Measurements from ENCODE around the gene UGT1A9. TPM values are rescaled to one million over a fixed set of nuclear protein-coding genes. Genes with fewer than 3 reads are reported as not detected.

Gene UGT1A9
- total and polyA plus RNA-seq, 2 experiments from 2014 or later = 9.6 to 12.6 TPM

DNA sequence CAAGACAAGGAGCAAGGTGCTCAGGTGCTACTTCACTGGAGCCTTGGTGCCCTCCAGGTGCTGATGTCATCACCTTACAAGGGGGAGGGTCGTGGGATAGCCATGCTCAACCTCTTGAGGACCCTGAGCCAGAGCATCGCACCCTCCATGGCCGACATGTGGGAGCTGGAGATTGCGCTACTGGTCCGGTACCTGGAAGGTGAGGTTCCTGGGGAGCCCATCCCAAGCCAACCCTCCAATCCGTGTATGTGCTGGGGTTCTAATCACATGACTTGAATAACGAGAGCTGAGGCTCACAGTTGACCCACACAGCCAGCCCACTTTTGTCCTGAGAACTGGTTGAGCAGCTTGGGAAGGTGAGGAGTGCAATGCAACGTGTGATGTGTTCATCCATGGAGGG lies 132.3 kb downstream of the UGT1A9 start:
- 68% methylated on average over 8 of the region's 8 CpGs for WGBS (ENCODE audit: low lambda C conversion rate, missing lambda C conversion rate)
- Histone ChIP-seq H3K9me3 (ENCODE audit: low read depth) (no peaks in the 10 kb centered on the region), H3K27ac (no peak overlapping the region), H3K79me2 (no peaks in the 10 kb centered on the region), H3K4me2 (no peak overlapping the region), H3K36me3 (replicated peaks; ENCODE audit: insufficient read depth, low read depth) (no peaks in the 10 kb centered on the region), H2AFZ (no peak overlapping the region), H3K9me2 (replicated peaks; ENCODE audit: insufficient read depth) (no peaks in the 10 kb centered on the region), H3K27me3 (no peaks in the 10 kb centered on the region), H3K4me1 (ENCODE audit: insufficient read depth) (no peaks in the 10 kb centered on the region), H3K4me3 (no peak overlapping the region), H4K20me1 (ENCODE audit: insufficient read depth, poor library complexity, severe bottlenecking) (no peaks in the 10 kb centered on the region)
- TF ChIP-seq EZH2 (IDR thresholded peaks at IDR 0.05; ENCODE audit: borderline replicate concordance) (no peak), EZH2phosphoT487 (IDR thresholded peaks at IDR 0.05; ENCODE audit: low read depth, severe bottlenecking, unreplicated experiment) (no peak)
- TF ChIP-seq, protein P1, sequence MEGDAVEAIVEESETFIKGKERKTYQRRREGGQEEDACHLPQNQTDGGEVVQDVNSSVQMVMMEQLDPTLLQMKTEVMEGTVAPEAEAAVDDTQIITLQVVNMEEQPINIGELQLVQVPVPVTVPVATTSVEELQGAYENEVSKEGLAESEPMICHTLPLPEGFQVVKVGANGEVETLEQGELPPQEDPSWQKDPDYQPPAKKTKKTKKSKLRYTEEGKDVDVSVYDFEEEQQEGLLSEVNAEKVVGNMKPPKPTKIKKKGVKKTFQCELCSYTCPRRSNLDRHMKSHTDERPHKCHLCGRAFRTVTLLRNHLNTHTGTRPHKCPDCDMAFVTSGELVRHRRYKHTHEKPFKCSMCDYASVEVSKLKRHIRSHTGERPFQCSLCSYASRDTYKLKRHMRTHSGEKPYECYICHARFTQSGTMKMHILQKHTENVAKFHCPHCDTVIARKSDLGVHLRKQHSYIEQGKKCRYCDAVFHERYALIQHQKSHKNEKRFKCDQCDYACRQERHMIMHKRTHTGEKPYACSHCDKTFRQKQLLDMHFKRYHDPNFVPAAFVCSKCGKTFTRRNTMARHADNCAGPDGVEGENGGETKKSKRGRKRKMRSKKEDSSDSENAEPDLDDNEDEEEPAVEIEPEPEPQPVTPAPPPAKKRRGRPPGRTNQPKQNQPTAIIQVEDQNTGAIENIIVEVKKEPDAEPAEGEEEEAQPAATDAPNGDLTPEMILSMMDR (IDR thresholded peaks at IDR 0.05; ENCODE audit: poor library complexity) = no peak
- DNase-seq (ENCODE audit: low spot score) = no peak

DNA sequence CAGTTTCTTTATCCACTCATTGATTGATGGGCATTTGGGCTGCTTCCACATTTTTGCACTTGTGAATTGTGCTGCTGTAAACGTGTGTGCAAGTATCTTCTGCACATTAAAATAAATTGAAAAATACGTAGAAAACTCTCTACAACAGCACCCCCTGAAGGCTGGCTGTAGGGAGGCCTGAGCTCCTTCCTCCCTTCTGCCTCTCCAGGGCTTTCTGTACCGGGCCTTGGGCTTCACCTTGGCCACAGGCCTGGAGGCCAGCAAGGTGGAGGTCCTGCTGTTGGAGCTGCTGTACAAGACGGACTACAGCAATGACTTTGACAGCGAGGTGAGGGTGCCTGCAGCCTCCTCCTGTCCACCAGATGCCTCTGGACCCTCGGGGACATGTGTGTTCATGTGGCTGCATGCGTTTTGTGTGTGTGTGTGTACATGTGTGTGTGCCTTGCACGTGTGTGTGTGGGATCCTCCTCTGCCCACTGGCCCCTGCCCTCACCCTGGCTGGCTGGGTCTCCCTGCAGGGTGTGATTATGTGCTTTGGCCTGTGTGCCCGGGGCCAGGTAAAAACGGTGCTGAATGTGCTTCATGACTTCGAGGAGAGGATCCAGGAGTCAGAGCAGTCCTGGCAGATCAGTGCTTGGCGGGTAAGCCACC lies 135.6 kb downstream of the UGT1A9 start:
- H3K4me2 ChIP-seq = no peak overlapping the region
- no peak for DNase-seq (ENCODE audit: low spot score)

DNA sequence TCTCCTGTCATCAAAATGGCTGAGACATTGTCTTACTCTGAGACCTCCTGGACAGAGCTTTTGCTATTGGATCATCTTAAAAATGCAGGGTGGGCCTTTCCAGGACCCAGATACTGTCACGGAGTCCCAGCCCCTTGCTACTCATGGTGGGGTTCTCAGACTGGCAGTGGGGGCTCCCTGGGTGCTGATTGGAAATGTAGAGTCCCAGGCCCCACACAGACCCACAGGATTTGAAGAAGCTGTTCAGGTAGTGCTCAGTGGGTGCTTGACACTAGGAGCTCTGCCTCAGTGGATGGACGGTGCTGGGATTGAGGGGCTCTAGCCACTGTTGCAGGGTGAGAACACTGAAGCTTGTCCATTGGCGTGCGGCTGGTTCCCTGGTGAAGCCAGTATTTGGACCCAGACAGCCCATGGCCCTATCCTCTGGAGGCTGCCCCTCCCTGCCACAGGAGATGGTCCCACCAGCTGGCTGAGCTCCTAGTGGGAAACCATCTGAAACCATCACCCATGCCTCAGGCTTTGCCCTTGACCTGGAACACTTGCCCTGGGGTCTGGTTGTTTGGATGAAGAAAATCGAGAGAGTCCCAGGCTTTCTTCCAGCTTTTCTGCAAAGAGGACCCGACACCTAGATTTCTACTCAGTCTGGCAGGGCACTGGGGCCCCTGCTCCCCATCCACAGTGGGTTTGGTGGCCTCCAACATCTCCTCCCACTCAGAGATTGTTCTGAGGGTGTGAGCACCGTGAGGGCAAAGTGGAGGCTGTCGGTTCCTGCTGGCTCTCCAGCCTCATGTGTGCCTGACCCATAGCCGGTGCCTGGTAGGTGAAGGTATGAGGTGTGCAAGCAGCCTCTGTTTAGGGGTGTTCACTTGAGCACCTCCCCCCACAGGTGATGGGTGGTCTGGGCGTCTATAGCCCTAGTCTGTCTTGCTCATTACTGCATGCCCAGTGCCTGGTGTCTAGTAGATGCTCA lies 136.6 kb downstream of the UGT1A9 start:
- no peak overlapping the region for H3K27ac ChIP-seq
- no peak overlapping the region for H3K4me2 ChIP-seq
- DNase-seq (ENCODE audit: low spot score) = no peak
- H3K79me2 ChIP-seq = no peaks in the 10 kb centered on the region
- 81% methylated on average over 10 of the region's 10 CpGs for WGBS (ENCODE audit: low lambda C conversion rate, missing lambda C conversion rate)
- H3K9me2 ChIP-seq (replicated peaks; ENCODE audit: insufficient read depth) = no peaks in the 10 kb centered on the region
- no peaks in the 10 kb centered on the region for H3K27me3 ChIP-seq
- no peaks in the 10 kb centered on the region for H3K9me3 ChIP-seq (ENCODE audit: low read depth)
- H3K36me3 ChIP-seq (replicated peaks; ENCODE audit: insufficient read depth, low read depth) = no peaks in the 10 kb centered on the region
- TF ChIP-seq EZH2 (IDR thresholded peaks at IDR 0.05; ENCODE audit: borderline replicate concordance) (no peak), EZH2phosphoT487 (IDR thresholded peaks at IDR 0.05; ENCODE audit: low read depth, severe bottlenecking, unreplicated experiment) (no peak)
- TF ChIP-seq, protein P1 (IDR thresholded peaks at IDR 0.05; ENCODE audit: poor library complexity) = no peak
- no peak overlapping the region for H2AFZ ChIP-seq
- H3K4me1 ChIP-seq (ENCODE audit: insufficient read depth) = no peaks in the 10 kb centered on the region
- no peaks in the 10 kb centered on the region for H4K20me1 ChIP-seq (ENCODE audit: insufficient read depth, poor library complexity, severe bottlenecking)
- no peak overlapping the region for H3K4me3 ChIP-seq

More for the DNA sequence above, 135.6 kb downstream of the UGT1A9 start:
- H3K4me1 ChIP-seq (ENCODE audit: insufficient read depth) = no peaks in the 10 kb centered on the region
- H3K9me2 ChIP-seq (replicated peaks; ENCODE audit: insufficient read depth) = no peaks in the 10 kb centered on the region
- no peak overlapping the region for H3K4me3 ChIP-seq
- H3K9me3 ChIP-seq (ENCODE audit: low read depth) = no peaks in the 10 kb centered on the region
- TF ChIP-seq, protein P1 (IDR thresholded peaks at IDR 0.05; ENCODE audit: poor library complexity) = no peak
- TF ChIP-seq EZH2 (IDR thresholded peaks at IDR 0.05; ENCODE audit: borderline replicate concordance) (no peak), EZH2phosphoT487 (IDR thresholded peaks at IDR 0.05; ENCODE audit: low read depth, severe bottlenecking, unreplicated experiment) (no peak)
- no peaks in the 10 kb centered on the region for H3K27me3 ChIP-seq
- 72% methylated on average over 12 of the region's 12 CpGs for WGBS (ENCODE audit: low lambda C conversion rate, missing lambda C conversion rate)
- H4K20me1 ChIP-seq (ENCODE audit: insufficient read depth, poor library complexity, severe bottlenecking) = no peaks in the 10 kb centered on the region
- no peak overlapping the region for H2AFZ ChIP-seq
- H3K79me2 ChIP-seq = no peaks in the 10 kb centered on the region
- H3K27ac ChIP-seq = no peak overlapping the region
- no peaks in the 10 kb centered on the region for H3K36me3 ChIP-seq (replicated peaks; ENCODE audit: insufficient read depth, low read depth)

Data from hepatocyte (in vitro differentiated cells).